Gastroesophageal sphincter (tissue), 2 donors: ENCODE measurements around the gene ITPA.

Source experiments
- EP300 ChIP-seq: sonication (generic); formaldehyde crosslinking; IDR thresholded peaks from one replicate; pipeline ENCODE4 v1.6.1; 2017; ENCODE audit warnings: antibody characterized with exemption, mild to moderate bottlenecking
- POLR2A ChIP-seq, 2 donors: fragments of 450-650 bp; IDR thresholded peaks; one replicate each; pipeline ENCODE4 v1.6.1; 2017; ENCODE audit warnings: antibody characterized with exemption in 2 of 2, mild to moderate bottlenecking in 2 of 2, moderate library complexity in 1 of 2

DNA sequence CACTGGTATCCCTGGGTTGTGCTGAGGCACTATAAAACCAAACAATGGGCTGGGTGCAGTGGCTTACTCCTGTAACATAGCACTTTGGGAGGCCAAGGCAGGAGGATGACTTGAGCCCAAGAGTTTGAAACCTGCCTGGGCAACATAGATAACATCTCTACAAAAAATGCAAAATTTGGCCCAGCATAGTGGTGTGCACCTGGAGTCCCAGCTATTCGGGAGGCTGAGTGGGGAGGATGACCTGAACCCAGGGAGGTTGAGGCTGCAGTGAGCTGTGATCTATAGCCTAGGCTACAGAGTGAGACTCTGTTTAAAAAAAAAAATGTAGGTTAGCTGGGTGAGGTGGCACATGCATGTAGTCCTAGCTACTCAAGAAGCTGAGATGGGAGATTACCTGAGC lies 37.4 kb downstream of the ITPA start:
- TF ChIP-seq EP300 (no peak), POLR2A (IDR thresholded peaks at IDR 0.05) (no peak)
